ENCODE results near the gene CNIH1. TPM values are rescaled to one million over a fixed set of nuclear protein-coding genes. Genes with fewer than 3 reads are reported as not detected.
"Not testable (repeated sequence)": the region's sequence is repeated elsewhere in the genome, so short reads cannot be mapped to it uniquely, and the experiment has no call there.

Gene CNIH1
- total RNA-seq, 1 donor from 2014 or later, result 131 TPM

- no peak for DNase-seq (ENCODE audit: low read depth)
Measured at GRCh38 chr14:54470701-54471100, 29.5 kb upstream of the CNIH1 start.

GRCh38 chr14:54467280-54467679 lies 26.1 kb upstream of the CNIH1 start:
- no peak for DNase-seq (ENCODE audit: low read depth)
- no peak for TF ChIP-seq CTCF (conservative IDR thresholded peaks at IDR 0.05; ENCODE audit: low read depth, low read length)
- no peak overlapping the region for H3K4me3 ChIP-seq (ENCODE audit: low read depth, low read length)

More at GRCh38 chr14:54470701-54471100, 29.5 kb upstream of the CNIH1 start:
- H3K4me3 ChIP-seq (ENCODE audit: low read depth, low read length), result no peak overlapping the region
- TF ChIP-seq CTCF (conservative IDR thresholded peaks at IDR 0.05; ENCODE audit: low read depth, low read length), result no peak

- no peak for TF ChIP-seq CTCF (conservative IDR thresholded peaks at IDR 0.05; ENCODE audit: low read depth, low read length)
- DNase-seq (ENCODE audit: low read depth), result no peak
- no peak overlapping the region for H3K4me3 ChIP-seq (ENCODE audit: low read depth, low read length)
Measured at GRCh38 chr14:54465654-54466053, 24.5 kb upstream of the CNIH1 start.

GRCh38 chr14:54462048-54462447 lies 20.9 kb upstream of the CNIH1 start:
- DNase-seq (ENCODE audit: low read depth), result no peak
- no peak overlapping the region for H3K4me3 ChIP-seq (ENCODE audit: low read depth, low read length)
- TF ChIP-seq CTCF (conservative IDR thresholded peaks at IDR 0.05; ENCODE audit: low read depth, low read length), result no peak

- no peak overlapping the region for H3K4me3 ChIP-seq (ENCODE audit: low read depth, low read length)
- no peak for TF ChIP-seq CTCF (conservative IDR thresholded peaks at IDR 0.05; ENCODE audit: low read depth, low read length)
- DNase-seq (ENCODE audit: low read depth), result no peak
Measured at GRCh38 chr14:54459106-54459505, 17.9 kb upstream of the CNIH1 start.

GRCh38 chr14:54458536-54458935 lies 17.4 kb upstream of the CNIH1 start:
- not testable (repeated sequence) for H3K4me3 ChIP-seq (ENCODE audit: low read depth, low read length); DNase-seq (ENCODE audit: low read depth)

GRCh38 chr14:54457609-54457996 lies 16.4 kb upstream of the CNIH1 start:
- no peak overlapping the region for H3K4me3 ChIP-seq (ENCODE audit: low read depth, low read length)
- no peak for DNase-seq (ENCODE audit: low read depth)
- TF ChIP-seq CTCF (conservative IDR thresholded peaks at IDR 0.05; ENCODE audit: low read depth, low read length), result no peak

GRCh38 chr14:54456820-54457608 lies 15.8 kb upstream of the CNIH1 start:
- H3K4me3 ChIP-seq (ENCODE audit: low read depth, low read length); DNase-seq (ENCODE audit: low read depth): not testable (repeated sequence)
